ENCODE data around the gene NUDT22.
A peak's percentile ranks its signal among the peaks of the same experiment; 100 is the strongest.

NUDT22 gene

DNA sequence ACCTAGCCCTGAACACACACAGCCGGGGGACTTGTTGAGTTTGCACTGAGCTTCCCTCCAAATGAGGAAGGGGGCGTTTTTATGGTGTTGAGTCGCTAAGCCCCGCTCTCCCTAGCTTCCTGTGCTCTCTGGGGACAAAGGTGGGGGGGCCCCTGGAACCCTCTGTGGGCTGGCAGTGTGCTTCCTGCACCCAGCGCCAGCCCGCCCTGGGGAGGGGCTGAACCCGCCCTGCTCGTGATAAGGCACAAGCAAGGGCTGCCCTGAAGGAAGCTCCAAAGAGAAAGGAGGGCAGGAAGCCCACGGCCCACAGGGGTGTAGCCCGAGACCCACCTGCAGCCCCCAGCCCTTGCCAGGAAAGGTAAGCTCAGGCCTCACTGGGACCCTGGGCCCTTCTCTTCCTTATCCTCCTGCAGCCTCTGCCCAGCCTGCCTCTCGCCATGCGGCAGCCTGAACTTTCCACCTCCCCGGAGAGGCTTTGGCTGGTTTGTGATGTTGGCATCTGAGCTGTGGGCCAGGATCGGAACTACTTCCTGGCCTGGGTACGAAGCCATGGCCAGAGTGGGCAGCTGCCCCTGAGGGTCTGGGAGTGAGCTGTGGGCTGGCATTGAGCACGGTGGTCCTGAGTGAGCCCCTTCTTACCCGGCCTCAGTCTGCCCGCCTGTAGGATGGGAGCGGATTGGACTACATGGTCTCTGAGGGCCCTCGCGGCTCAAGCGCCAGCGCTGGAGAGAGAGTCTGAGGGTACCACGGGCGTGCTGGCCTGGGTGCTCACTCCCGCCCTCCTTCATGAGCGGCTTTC, 19.4 kb upstream of the NUDT22 start, which contains the start of gene FERMT3:
TSS of gene FERMT3 (plus strand) at position 265 of the 799 bp plus-strand sequence. CDS start 644 bp downstream, outside the sequence.
- DNase-seq (ENCODE audit: low spot score) = no peak

- peak; percentile 76 for DNase-seq (ENCODE audit: low spot score)
Observed at GRCh38 chr11:64207256-64208085, 18.6 kb upstream of the NUDT22 start.

GRCh38 chr11:64208086-64208795, 17.8 kb upstream of the NUDT22 start:
- no peak for DNase-seq (ENCODE audit: low spot score)

DNA sequence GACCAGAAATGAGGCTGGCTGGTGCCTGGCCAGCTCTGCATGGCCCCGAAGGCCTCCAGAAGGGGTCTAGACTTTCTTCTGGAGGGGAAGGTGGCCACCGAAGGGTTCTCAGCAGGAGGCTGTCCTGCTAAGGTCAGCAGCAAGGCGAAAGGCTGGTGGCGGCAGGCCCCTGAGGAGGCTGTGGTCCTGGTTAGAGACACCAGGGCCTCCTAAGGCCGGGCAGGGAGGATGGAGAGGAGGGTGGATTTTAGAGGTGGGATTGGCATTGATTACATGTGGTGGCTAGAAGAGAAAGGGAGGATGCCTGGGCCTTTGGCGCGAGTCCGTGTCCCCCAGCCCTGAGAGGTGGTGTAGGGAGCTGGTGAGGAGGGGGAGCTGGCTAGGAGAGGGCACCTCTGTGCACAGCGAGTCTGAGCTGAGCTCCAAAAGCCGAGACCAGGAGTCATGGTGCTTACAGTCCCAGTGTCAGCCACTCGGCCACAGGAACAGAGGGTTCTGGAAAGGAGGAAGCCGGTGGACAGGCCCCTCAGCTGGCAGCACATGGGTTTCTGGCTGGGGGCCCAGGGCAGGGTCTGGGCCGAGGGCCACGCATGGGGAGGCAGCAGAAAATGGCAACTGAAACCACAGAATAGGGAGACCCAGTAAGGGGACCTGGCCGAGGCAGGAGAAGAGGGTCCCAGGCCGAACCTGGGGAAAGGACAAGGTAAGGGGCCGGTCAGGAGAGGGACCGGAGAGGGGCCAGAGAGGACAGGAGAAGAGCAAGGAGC, 17.1 kb upstream of the NUDT22 start:
- no peak for DNase-seq (ENCODE audit: low spot score)

DNA sequence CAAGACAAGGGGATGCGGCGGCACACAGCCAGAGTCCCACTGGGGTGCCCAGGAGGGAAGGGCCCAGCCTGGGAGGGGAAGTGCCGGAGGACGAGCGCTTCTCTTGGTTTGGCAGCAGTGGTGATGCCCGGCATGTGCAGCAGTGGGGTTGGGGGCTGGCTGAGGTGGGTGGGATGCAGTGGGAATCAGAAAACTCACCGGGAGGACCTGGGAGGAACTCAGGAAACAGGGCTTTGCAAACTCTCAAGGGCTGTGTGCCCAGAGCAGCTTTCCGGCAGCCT, 16.6 kb upstream of the NUDT22 start:
- no peak for DNase-seq (ENCODE audit: low spot score)

- DNase-seq (ENCODE audit: low spot score) = no peak
Observed at GRCh38 chr11:64210301-64211020, 15.6 kb upstream of the NUDT22 start.

- DNase-seq (ENCODE audit: low spot score) = no peak
Observed at GRCh38 chr11:64211181-64211872, 14.7 kb upstream of the NUDT22 start.

- DNase-seq (ENCODE audit: low spot score) = no peak
Observed at GRCh38 chr11:64216879-64217278, 9.2 kb upstream of the NUDT22 start.

DNA sequence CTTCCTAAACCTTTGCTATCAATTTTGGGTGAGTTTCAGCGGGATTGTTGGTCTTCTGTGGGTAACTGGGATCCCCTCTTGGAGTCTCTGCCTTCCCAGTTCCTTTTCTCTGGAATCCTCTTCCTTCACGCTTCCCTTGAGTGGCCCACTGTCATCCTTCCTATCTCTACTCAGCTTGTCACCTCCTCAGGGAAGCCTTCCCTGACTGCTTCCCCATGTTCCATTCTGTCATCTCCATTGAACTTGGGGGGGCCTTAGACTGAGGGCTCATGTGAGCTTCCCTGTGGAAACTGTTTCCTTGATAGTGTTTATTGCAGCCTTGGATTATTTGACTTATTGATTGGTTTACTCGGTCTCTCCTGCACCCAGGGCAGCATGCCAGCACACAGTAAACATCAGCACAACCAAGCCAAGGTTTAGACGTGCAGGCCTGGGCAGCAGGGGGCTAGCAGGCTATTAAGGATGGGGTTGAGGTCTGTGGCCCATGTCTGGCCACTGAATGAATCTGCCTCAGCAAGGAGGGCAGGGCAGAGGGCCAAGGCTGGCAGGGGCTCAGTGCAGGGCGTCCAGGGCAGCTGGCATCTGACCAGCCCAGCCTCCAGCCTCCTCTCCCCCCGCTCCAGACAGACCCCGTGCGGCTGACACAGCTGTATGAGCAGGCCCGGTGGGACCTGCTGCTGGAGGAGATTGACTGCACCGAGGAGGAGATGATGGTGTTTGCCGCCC, 7.3 kb upstream of the NUDT22 start:
- no peak for DNase-seq (ENCODE audit: low spot score)

DNA sequence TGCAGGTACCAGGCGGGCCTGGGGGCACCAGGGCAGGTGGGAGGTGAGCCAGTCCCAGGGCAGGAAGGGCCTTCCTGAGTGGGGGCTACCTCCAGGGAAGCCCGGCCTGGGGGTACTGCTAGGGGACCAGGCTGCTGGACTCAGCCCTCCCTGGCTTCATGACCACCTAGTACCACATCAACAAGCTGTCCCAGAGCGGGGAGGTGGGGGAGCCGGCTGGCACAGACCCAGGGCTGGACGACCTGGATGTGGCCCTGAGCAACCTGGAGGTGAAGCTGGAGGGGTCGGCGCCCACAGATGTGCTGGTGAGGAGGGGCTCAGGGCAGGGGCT, 6.8 kb upstream of the NUDT22 start:
- DNase-seq (ENCODE audit: low spot score) = no peak

GRCh38 chr11:64219755-64220154, 6.3 kb upstream of the NUDT22 start:
- DNase-seq (ENCODE audit: low spot score) = no peak

DNA sequence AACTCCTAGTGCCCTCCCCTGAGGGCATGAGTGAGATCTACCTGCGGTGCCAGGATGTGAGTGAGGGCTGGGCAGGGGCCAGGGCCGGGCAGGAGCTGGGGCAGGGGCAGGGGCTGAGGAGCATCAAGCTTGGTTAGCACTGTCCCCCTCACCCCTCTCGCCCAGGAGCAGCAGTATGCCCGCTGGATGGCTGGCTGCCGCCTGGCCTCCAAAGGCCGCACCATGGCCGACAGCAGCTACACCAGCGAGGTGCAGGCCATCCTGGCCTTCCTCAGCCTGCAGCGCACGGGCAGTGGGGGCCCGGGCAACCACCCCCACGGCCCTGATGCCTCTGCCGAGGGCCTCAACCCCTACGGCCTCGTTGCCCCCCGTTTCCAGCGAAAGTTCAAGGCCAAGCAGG, 5.8 kb upstream of the NUDT22 start:
- DNase-seq (ENCODE audit: low spot score) = no peak

GRCh38 chr11:64220798-64221197, 5.3 kb upstream of the NUDT22 start:
- DNase-seq (ENCODE audit: low spot score) = no peak

DNA sequence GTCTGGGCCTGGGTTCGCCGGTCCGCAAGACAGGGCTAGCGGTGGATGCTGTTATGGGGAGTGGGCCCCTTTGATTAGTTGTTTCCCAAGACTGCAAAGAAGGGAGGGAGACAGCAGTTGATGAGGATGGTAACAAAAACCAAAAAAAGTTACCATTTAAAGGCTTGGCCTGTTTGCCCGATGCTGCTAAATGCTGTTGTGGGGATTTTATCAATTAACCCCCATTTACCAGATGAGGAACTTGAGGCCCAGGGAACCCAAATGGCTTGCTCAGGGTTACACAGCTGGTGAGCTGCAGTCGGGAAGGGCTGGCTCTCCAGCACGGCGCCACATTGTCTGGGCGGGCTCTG, 3.4 kb upstream of the NUDT22 start:
- no peak for DNase-seq (ENCODE audit: low spot score)

DNA sequence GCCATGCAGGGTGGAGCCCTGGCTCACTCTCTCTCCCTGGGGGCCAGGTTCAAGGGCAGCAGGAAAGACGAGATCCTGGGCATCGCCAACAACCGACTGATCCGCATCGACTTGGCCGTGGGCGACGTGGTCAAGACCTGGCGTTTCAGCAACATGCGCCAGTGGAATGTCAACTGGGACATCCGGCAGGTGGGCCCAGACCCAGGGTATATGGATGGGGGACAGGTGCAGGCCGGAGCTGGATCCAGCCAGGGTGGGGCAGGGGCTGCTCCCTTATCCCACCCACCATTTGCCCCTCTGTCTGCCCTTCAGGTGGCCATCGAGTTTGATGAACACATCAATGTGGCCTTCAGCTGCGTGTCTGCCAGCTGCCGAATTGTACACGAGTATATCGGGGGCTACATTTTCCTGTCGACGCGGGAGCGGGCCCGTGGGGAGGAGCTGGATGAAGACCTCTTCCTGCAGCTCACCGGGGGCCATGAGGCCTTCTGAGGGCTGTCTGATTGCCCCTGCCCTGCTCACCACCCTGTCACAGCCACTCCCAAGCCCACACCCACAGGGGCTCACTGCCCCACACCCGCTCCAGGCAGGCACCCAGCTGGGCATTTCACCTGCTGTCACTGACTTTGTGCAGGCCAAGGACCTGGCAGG, 2.9 kb upstream of the NUDT22 start:
- DNase-seq (ENCODE audit: low spot score) = no peak

DNA sequence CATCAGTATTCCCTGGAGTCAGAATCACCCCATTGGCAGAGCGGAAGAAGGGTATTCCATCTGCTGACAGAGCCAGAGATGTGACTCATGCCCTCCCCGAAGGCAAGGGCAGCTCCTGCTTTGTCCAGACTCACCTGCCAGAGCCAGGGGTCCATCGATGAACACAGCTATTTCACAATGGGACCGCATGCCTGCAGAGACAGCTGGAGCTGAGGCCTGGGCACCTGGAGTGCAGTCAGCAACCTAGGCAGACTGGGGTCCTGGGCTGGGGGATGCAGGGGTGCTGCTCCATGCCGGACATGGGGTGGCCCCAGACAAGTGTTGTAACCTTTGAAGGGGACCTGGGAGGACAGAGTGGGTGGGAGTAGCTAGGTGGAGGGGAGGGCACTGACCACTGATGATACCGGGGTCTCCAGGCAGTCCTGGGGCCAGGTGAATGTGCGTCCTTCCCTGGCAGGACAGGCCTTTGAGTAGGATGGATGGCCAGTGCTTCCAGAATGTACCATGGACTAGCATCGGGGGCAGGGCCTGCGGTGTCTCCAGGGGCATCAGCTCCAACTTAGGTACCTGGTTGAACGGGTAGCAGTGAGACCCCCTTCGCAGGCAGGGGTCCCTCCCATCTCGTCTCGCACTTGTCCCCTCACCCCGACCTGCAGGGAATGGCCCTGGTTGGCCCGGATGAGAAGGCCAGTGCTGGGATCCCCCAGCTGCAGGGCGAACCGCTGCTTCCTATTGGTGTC, 1.8 kb upstream of the NUDT22 start:
- no peak for DNase-seq (ENCODE audit: low spot score)

- DNase-seq (ENCODE audit: low spot score) = no peak
Observed at GRCh38 chr11:64224891-64225607, 1.0 kb upstream of the NUDT22 start.

DNA sequence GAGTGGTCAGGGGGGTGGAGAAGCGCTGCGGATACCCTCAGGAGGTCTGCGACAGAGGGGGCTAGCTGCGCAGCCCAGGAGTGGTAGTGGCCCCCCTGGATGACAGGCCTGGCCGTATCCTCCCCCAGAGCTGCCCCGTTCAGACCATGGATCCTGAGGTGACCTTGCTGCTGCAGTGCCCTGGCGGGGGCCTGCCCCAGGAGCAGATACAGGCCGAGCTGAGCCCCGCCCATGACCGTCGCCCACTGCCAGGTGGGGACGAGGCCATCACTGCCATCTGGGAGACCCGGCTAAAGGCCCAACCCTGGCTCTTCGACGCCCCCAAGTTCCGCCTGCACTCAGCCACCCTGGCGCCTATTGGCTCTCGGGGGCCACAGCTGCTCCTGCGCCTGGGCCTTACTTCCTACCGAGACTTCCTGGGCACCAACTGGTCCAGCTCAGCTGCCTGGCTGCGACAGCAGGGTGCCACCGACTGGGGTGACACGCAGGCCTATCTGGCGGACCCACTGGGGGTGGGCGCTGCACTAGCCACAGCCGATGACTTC, 505 bp downstream of the NUDT22 start:
- DNase-seq (ENCODE audit: low spot score) = peak; percentile 78

Data from RKO (cell line).